ENCODE measurements around the gene PLEKHB1.

GRCh38 chr11:73663604-73664495, 17.5 kb downstream of the PLEKHB1 start:
- TF ChIP-seq POLR2A (IDR thresholded peaks at IDR 0.05) (no peak), POLR2AphosphoS5 (IDR thresholded peaks at IDR 0.05) (no peak)

Data from transverse colon (tissue), 3 donors.